ENCODE results near the gene NMRK2.
"Not testable (repeated sequence)": the region's sequence is repeated elsewhere in the genome, so short reads cannot be mapped to it uniquely, and the experiment has no call there.

DNA sequence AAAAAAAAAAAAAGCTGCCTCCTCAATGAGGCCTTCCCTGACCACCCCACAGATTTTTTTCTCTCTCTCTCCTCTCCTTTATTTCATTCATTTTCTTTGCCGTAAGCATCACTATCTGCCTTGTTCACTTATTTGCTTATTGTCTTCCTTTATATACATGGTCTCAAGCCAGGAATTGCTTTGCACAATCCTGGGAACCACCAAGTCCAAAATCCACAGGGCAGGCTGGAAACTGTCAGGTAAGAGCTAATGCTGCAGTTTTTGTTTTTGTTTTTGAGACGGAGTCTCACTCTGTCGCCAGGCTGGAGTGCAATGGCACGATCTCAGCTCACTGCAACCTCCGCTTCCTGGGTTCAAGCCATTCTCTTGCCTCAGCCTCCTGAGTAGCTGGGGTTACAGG is 37.9 kb upstream of the NMRK2 start:
- TF ChIP-seq, protein P1, sequence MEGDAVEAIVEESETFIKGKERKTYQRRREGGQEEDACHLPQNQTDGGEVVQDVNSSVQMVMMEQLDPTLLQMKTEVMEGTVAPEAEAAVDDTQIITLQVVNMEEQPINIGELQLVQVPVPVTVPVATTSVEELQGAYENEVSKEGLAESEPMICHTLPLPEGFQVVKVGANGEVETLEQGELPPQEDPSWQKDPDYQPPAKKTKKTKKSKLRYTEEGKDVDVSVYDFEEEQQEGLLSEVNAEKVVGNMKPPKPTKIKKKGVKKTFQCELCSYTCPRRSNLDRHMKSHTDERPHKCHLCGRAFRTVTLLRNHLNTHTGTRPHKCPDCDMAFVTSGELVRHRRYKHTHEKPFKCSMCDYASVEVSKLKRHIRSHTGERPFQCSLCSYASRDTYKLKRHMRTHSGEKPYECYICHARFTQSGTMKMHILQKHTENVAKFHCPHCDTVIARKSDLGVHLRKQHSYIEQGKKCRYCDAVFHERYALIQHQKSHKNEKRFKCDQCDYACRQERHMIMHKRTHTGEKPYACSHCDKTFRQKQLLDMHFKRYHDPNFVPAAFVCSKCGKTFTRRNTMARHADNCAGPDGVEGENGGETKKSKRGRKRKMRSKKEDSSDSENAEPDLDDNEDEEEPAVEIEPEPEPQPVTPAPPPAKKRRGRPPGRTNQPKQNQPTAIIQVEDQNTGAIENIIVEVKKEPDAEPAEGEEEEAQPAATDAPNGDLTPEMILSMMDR (IDR thresholded peaks at IDR 0.05; ENCODE audit: low read depth, low read length, poor library complexity, severe bottlenecking), result not testable (repeated sequence)
- not testable (repeated sequence) for TF ChIP-seq EZH2phosphoT487 (IDR thresholded peaks at IDR 0.05; ENCODE audit: borderline replicate concordance, low read length)

All from DOHH2 (cell line).